Ishikawa (cell line): ENCODE measurements around the gene ARVCF.

Source experiments
- CEBPB ChIP-seq: IDR thresholded peaks from 2 replicates; pipeline ENCODE4 v1.6.1; 2012
- CREB1 ChIP-seq: IDR thresholded peaks from 2 replicates; pipeline ENCODE4 v1.6.1; 2012; ENCODE audit warnings: low read depth
- EGR1 ChIP-seq: IDR thresholded peaks from 2 replicates; pipeline ENCODE4 v1.6.1; 2012
- EP300 ChIP-seq: IDR thresholded peaks from 2 replicates; pipeline ENCODE4 v1.6.1; 2012; ENCODE audit warnings: borderline replicate concordance
- FOXM1 ChIP-seq: IDR thresholded peaks from 2 replicates; pipeline ENCODE4 v1.6.1; 2012; ENCODE audit warnings: low read depth, borderline replicate concordance
- NFIC ChIP-seq: IDR thresholded peaks from 2 replicates; pipeline ENCODE4 v1.6.1; 2012
- RAD21 ChIP-seq: IDR thresholded peaks from 2 replicates; pipeline ENCODE4 v1.6.1; 2012; ENCODE audit warnings: low read depth
- REST ChIP-seq: IDR thresholded peaks from 2 replicates; pipeline ENCODE4 v1.6.1; 2012; ENCODE audit warnings: low read depth, mild to moderate bottlenecking
- TAF1 ChIP-seq: IDR thresholded peaks from 2 replicates; pipeline ENCODE4 v1.6.1; 2012; ENCODE audit warnings: low read depth, mild to moderate bottlenecking
- TCF12 ChIP-seq: IDR thresholded peaks from 2 replicates; pipeline ENCODE4 v1.6.1; 2012; ENCODE audit warnings: low read depth
- TEAD4 ChIP-seq: IDR thresholded peaks from 2 replicates; pipeline ENCODE4 v1.6.1; 2012
- YY1 ChIP-seq: IDR thresholded peaks from 2 replicates; pipeline ENCODE4 v1.6.1; 2012; ENCODE audit warnings: low read depth
- ZBTB7A ChIP-seq: IDR thresholded peaks from 2 replicates; pipeline ENCODE4 v1.6.1; 2012; ENCODE audit warnings: low read depth
- TF ChIP-seq, protein P1 (sequence below): IDR thresholded peaks from 2 replicates; pipeline ENCODE4 v1.6.1; 2012
- TF ChIP-seq, protein P2 (sequence below): IDR thresholded peaks from 2 replicates; pipeline ENCODE4 v1.6.1; 2012

The ARVCF gene

GRCh38 chr22:19974268-19974861 lies 42.3 kb downstream of the ARVCF start:
- TF ChIP-seq YY1 (no peak), EP300 (0 out of 2 replicates have a peak, but pooled peaks have one; percentile 8), ZBTB7A (peak; percentile 22; the same call in 1 of the 2 replicates), TCF12 (0 out of 2 replicates have a peak, but pooled peaks have one; percentile 45), NFIC (peak; percentile 15; the same call in 1 of the 2 replicates), CEBPB (no peak)
- TF ChIP-seq, protein P1, sequence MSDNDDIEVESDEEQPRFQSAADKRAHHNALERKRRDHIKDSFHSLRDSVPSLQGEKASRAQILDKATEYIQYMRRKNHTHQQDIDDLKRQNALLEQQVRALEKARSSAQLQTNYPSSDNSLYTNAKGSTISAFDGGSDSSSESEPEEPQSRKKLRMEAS: peak; percentile 31; the same call in 1 of the 2 replicates

DNA sequence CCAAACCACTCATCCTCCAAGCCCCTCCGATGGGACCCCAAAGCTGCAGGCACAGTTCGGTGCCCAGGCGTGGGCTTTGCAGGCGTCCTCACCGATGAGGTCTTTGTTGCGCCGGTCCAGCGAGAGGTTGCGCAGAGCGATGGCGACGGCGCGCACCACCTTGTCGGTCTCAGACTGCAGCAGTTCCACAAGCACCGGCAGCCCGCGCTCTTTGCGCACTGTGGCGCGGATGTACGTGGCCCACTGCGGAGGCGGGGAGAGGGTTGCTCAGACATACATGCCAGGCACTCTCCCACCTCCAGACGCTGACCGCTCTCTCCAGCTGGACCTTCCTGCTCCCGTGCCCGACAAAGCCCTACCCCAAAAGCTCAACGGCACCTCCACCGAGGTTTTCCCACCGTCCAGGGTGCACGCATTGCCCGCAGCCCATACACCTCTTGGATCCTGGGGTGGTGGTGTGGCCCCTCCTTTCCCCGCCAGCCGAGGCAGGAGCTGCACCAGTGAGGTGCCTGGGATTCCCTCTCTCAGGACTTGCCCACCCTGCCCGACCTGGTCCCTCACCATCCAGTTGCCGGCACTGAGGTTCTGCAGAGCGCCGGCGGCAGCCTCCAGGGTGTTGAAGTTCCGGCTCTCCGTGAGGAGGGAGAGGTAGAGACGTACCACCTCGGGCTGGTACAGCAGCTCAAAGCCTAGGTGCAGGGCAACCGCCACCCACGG lies 42.9 kb downstream of the ARVCF start:
- TF ChIP-seq ZBTB7A (no peak), TEAD4 (no peak), CEBPB (no peak), REST (no peak), TAF1 (no peak), EP300 (no peak), EGR1 (no peak), TCF12 (no peak), CREB1 (no peak)
- TF ChIP-seq, protein P1: no peak

- TF ChIP-seq EP300: no peak
These were observed 43.7 kb downstream of the ARVCF start for GRCh38 chr22:19972652-19973550.

GRCh38 chr22:19972251-19972650 lies 44.4 kb downstream of the ARVCF start:
- TF ChIP-seq TCF12 (no peak), REST (no peak)

DNA sequence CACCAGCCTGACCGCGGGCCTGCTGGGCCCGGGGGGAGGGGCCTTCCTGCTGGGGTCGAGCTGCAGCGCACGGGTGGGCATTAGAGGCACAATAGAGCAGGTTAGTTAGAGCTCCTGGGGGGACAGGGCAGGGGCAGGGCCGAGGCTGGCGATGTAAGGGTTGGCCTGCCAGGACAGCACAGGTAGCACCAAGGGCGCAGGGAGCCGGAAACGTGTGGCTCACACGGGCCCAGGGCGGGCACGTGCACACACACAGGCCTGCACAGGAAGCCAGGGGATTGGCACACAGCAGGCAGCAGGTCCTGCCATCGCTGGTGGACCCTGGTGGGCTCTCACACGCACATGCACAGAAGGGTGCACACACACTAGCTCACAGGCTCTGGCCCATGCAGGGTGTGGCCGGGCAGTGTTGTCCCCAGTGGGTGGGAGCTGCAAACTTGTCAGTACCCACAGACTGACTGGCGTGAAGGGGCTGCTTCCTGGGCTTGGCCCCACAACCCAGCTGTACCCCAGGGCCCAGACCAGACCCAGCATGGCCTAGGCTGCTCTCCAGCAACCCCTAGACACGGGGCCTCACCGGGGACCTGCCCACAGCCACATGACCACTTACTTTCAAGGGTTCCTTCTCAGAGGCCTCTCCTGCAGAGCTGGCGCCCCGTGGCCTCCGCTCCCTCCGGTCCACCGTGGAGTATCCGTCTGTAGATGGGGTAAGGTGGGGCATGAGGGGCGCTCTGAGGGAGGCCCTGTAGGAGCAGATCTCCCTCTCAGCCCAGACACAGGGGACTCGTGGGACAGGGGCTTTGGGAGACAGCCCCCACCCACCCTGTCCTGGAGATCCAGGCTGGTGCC lies 45.1 kb downstream of the ARVCF start:
- TF ChIP-seq NFIC (no peak), TAF1 (no peak), TEAD4 (no peak), REST (no peak), YY1 (no peak), CREB1 (no peak), EP300 (no peak), TCF12 (no peak), ZBTB7A (no peak), FOXM1 (no peak), RAD21 (no peak), EGR1 (no peak), CEBPB (no peak)
- TF ChIP-seq, protein P1: no peak
- TF ChIP-seq, protein P2, sequence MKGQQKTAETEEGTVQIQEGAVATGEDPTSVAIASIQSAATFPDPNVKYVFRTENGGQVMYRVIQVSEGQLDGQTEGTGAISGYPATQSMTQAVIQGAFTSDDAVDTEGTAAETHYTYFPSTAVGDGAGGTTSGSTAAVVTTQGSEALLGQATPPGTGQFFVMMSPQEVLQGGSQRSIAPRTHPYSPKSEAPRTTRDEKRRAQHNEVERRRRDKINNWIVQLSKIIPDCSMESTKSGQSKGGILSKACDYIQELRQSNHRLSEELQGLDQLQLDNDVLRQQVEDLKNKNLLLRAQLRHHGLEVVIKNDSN: no peak
